ENCODE data around the gene CNOT10. TPM values are rescaled to one million over a fixed set of nuclear protein-coding genes. Genes with fewer than 3 reads are reported as not detected.

Gene CNOT10
- total RNA-seq, 1 experiment from 2014 or later: 26.1 TPM

- intact Hi-C loops (cut with micrococcal nuclease; ENCODE audit: unreplicated experiment) (no loop called here), in situ Hi-C loops (cut with HindIII; ENCODE audit: low pct_unique_long_range_greater_than_20kb, low sequenced_read_pairs) (no loop called here)
- DNase-seq (ENCODE audit: low read depth, low spot score) (no peak), ATAC-seq (no peak)
- Histone ChIP-seq H3K27ac (ENCODE audit: low read length) (no peak overlapping the region), H3K36me3 (ENCODE audit: control insufficient read depth, insufficient read depth, low read length) (no peaks in the 10 kb centered on the region), H3K4me3 (ENCODE audit: low read depth in 2 of 2, low read length in 2 of 2) (no peak overlapping the region), H3K4me1 (ENCODE audit: control insufficient read depth, insufficient read depth, low read length) (no peaks in the 10 kb centered on the region), H3K27me3 (ENCODE audit: control insufficient read depth, insufficient read depth, low read length) (no peaks in the 10 kb centered on the region; the same call in 1 of the 2 replicates), H3K9me3 (ENCODE audit: control insufficient read depth, insufficient read depth, low read depth, low read length) (no peaks in the 10 kb centered on the region)
- BruUV-seq (replicated peaks): no TSS peak
- POLR2A ChIA-PET: no interaction called here
- CTCF ChIA-PET: no interaction called here
- TF ChIP-seq CTCF (IDR thresholded peaks at IDR 0.05): no peak
- no peak for TF ChIP-seq REST (IDR thresholded peaks at IDR 0.05; ENCODE audit: insufficient read depth in 1 of 2, low read depth in 2 of 2, low read length in 1 of 2)
- TF ChIP-seq TCF7L2 (IDR thresholded peaks at IDR 0.05; ENCODE audit: low read depth, low read length): no peak
- no peak for TF ChIP-seq SIN3A (IDR thresholded peaks at IDR 0.05; ENCODE audit: borderline replicate concordance, insufficient read depth, low read depth, low read length)
- TF ChIP-seq POLR2AphosphoS5 (IDR thresholded peaks at IDR 0.05; ENCODE audit: low read depth, low read length): no peak
Measured at GRCh38 chr3:32643816-32644215, 41.2 kb upstream of the CNOT10 start.

- Histone ChIP-seq H3K4me3 (ENCODE audit: low read depth in 2 of 2, low read length in 2 of 2) (no peak overlapping the region), H3K4me1 (ENCODE audit: control insufficient read depth, insufficient read depth, low read length) (no peaks in the 10 kb centered on the region), H3K27me3 (ENCODE audit: control insufficient read depth, insufficient read depth, low read length) (no peaks in the 10 kb centered on the region; the same call in 1 of the 2 replicates), H3K9me3 (ENCODE audit: control insufficient read depth, insufficient read depth, low read depth, low read length) (no peaks in the 10 kb centered on the region), H3K27ac (ENCODE audit: low read length) (no peak overlapping the region), H3K36me3 (ENCODE audit: control insufficient read depth, insufficient read depth, low read length) (no peaks in the 10 kb centered on the region)
- intact Hi-C loops (cut with micrococcal nuclease; ENCODE audit: unreplicated experiment): no loop called here
- ChIA-PET CTCF (interaction anchor here (0.6 kb wide), 1 partner anchor 30 kb away, joined by 5 read pairs; no protein-coding TSS in a partner anchor), POLR2A (interaction anchor here (0.7 kb wide), 1 partner anchor 327 kb away, joined by 3 read pairs; no protein-coding TSS in a partner anchor)
- DNase-seq (ENCODE audit: low read depth, low spot score) (no peak), ATAC-seq (no peak)
- no TSS peak for BruUV-seq (replicated peaks)
- TF ChIP-seq TCF7L2 (IDR thresholded peaks at IDR 0.05; ENCODE audit: low read depth, low read length) (no peak), REST (IDR thresholded peaks at IDR 0.05; ENCODE audit: insufficient read depth in 1 of 2, low read depth in 2 of 2, low read length in 1 of 2) (no peak), POLR2AphosphoS5 (IDR thresholded peaks at IDR 0.05; ENCODE audit: low read depth, low read length) (no peak), SIN3A (IDR thresholded peaks at IDR 0.05; ENCODE audit: borderline replicate concordance, insufficient read depth, low read depth, low read length) (no peak), CTCF (IDR thresholded peaks at IDR 0.05) (no peak)
- in situ Hi-C loops (cut with HindIII; ENCODE audit: low pct_unique_long_range_greater_than_20kb, low sequenced_read_pairs): no loop called here
Measured at GRCh38 chr3:32644380-32644779, 40.6 kb upstream of the CNOT10 start.

All from Panc1 (cell line).